Activated CD8-positive, alpha-beta memory T cell treated with anti-CD3 and anti-CD28 coated beads for 48 hours (primary cell): ENCODE data around the gene RAB4B.
"Not testable (repeated sequence)": the region's sequence is repeated elsewhere in the genome, so short reads cannot be mapped to it uniquely, and the experiment has no call there.

Source experiments
- DNase-seq, 3 experiments: peaks; one replicate each; pipeline ENCODE4 v3.0.0-alpha.2; 2020; ENCODE audit warnings: low read depth in 2 of 3, low spot score in 2 of 3

RAB4B gene

GRCh38 chr19:40842012-40842411 lies 64.0 kb downstream of the RAB4B start:
- DNase-seq: not testable (repeated sequence)

GRCh38 chr19:40842997-40843652 lies 65.1 kb downstream of the RAB4B start:
- not testable (repeated sequence) for DNase-seq

GRCh38 chr19:40843653-40844052 lies 65.6 kb downstream of the RAB4B start:
- peak; percentile 36 to 49 (median 48) for DNase-seq
